Neuron (in vitro differentiated cells): ENCODE results near the gene SEZ6L.

Source experiments
- H2AFZ ChIP-seq: one replicate; pipeline ENCODE4 v1.6.1; 2013; ENCODE audit warnings: low read depth, mild to moderate bottlenecking, inconsistent platforms, low read length, moderate library complexity
- H3K27me3 ChIP-seq: one replicate; pipeline ENCODE4 v1.6.1; 2013; ENCODE audit warnings: low read length; ENCODE audit not compliant: insufficient read depth
- H3K36me3 ChIP-seq: one replicate; pipeline ENCODE4 v1.6.1; 2013; ENCODE audit warnings: low read length; ENCODE audit not compliant: insufficient read depth
- H3K4me1 ChIP-seq: one replicate; pipeline ENCODE4 v1.6.1; 2013; ENCODE audit warnings: low read length; ENCODE audit not compliant: insufficient read depth
- H3K4me3 ChIP-seq: 2 replicates; pipeline ENCODE4 v1.5.1; 2013; ENCODE audit warnings: mild to moderate bottlenecking, low read length, moderate library complexity
- H3K9me3 ChIP-seq: one replicate; pipeline ENCODE4 v1.6.1; 2013; ENCODE audit warnings: low read length

The SEZ6L gene

DNA sequence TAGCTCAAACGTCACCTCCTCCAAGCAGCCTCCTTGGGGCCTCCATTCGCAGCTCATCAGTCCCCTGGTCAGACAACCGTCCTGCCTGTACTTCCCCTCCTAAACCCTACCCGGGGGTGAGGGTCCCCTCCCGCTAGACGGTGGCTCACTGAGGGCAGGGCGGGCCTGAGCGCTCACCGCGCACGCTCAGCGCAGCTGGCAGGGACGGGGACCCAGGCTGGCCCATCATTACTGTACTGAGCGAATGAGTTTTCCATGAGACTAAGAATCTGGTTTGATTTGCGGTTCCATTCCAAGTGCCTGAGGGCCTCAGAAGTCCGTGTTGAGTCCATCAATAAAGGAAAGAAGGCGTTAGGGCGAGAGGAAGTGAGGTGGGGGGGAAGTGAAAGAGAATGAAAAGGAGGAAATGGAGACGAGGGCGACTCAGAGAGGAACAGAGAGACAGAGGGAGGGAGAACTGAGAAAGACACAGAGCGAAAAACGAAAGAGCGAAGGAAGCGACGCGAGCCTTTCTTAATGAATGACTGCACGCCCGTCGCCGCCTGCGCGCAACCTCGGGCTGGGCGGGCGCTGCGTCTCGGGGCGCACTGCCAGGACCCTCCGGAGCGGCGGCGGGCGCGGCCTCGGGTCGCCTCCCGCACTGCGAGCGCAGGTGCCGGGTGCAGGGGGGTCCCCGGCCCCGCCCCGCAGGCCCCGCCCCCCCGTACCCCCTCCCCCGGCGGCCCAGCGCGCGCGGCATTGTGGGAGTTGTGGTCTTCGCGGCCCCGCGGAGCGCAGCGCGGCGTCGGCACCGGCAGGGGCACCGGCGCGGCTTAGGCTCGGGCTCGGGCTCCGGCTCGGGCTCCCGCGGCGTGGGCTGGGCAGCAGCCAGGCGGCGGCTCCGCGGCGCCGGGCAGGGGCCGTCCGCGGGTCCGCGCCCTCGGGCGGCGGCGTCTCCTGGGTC, 259.5 kb downstream of the SEZ6L start, which contains the start of gene ASPHD2:
Gene ASPHD2 (plus strand): TSS at position 746 of the 943 bp plus-strand sequence. CDS start 4,356 bp downstream, outside the sequence.
- Histone ChIP-seq H3K4me3 (peak within 1 kb of the TSS; percentile 55), H3K9me3 (no peaks in the 10 kb centered on the region), H3K27me3 (no peaks in the 10 kb centered on the region), H3K36me3 (peaks cover 5% of the 10 kb centered on the region), H3K4me1 (peaks cover 31% of the 10 kb centered on the region), H2AFZ (peak within 1 kb of the TSS; percentile 88)

DNA sequence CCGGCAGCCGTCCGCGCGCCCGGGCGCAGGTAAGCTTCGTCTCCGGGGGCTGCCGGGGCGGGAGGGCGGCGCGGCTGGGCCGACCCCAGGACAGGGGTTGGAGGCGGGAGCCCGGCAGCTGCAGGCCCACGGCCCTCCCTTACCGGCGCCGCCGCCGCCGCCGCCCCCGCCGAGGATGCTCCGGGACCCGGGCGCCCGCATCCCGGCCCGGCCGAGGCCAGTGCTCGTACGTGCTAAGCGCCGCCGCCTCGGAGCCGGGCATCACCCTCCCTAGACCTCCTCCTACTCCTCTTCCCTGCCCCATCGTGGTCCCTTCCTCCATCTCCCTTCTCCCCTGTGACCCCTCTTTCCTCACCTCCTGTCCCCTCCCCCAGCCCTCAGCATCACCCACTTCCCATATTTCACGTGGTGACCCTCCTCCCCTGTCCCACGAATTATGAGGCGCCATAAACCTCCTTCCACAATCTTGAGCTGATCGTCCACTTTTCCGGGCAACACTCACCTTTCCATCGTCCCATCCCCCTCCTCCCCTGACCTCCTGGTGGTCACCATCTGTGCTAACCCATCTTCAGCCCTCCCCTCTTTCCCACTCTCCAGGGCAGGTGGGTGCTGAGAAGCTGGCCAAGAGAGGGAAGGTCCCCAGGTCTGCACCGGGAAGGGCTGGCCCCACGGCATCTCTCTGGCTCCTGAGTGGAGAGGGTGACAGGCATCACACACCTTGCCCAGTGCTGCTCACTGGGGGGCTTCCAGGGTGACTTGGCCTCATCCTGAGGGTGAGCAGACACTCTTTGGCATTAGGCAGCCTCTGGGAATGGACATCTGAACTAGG, 260.4 kb downstream of the SEZ6L start:
- H3K36me3 ChIP-seq: peaks cover 12% of the 10 kb centered on the region
- H2AFZ ChIP-seq: peak overlapping the region; percentile 20
- no peaks in the 10 kb centered on the region for H3K9me3 ChIP-seq
- peaks cover 31% of the 10 kb centered on the region for H3K4me1 ChIP-seq
- H3K4me3 ChIP-seq: peak overlapping the region; percentile 55
- no peaks in the 10 kb centered on the region for H3K27me3 ChIP-seq

DNA sequence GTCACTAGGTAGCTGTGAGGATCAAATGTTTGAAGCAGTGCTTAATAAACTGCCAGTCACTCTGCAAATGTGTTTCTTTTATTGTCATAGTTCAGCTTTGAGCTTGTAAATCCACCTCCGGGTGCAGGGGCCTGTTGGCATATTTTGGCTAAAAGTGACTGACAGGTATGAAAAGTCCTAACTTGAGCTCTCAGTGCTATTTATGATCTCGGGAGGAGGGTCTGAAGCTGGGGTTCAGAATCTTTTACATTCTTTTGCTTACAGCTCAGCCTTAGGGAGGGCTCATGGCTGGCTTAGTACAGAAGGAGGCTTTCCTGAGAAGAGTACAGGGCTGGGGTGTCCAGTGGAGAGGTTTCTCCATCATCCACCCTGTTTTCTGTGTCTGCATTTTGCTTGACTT, 261.3 kb downstream of the SEZ6L start:
- peaks cover 13% of the 10 kb centered on the region for H3K36me3 ChIP-seq
- no peaks in the 10 kb centered on the region for H3K27me3 ChIP-seq
- no peaks in the 10 kb centered on the region for H3K9me3 ChIP-seq
- H3K4me3 ChIP-seq: no peak overlapping the region
- no peak overlapping the region for H2AFZ ChIP-seq
- peaks cover 31% of the 10 kb centered on the region for H3K4me1 ChIP-seq

DNA sequence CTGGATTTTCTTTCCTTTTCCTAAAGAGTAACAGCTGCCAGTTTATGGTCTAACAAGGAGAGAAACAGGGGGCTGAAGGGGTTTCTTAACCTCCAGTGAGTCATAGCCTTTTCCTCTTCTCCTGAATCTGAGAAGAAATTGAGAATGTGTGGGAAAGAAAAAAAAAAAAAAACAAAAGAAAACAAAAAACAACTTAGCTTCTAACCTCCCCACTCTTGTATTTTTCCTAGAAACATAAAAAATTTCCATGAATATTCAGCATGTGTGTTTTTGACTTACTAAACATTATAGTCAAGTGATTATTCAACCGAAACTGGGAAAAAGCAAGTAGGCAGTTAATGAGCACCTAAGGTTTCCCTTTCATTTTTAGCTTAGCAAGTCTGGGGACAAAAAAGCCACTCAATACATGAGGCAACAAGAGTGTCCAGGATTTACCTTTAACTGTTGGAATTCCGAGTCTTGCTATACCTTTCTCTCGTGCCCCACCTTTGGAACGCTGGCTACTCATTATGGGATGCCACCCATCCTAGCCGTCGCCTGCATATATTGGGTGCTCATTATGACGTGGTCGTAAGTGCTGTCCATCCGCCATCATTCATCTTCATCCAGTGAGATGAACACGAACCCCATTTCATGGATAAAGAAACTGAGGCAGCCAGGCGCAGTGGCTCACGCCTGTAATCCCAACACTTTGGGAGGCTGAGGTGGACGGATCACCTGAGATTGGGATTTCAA, 262.2 kb downstream of the SEZ6L start:
- Histone ChIP-seq H2AFZ (no peak overlapping the region), H3K4me3 (no peak overlapping the region)

DNA sequence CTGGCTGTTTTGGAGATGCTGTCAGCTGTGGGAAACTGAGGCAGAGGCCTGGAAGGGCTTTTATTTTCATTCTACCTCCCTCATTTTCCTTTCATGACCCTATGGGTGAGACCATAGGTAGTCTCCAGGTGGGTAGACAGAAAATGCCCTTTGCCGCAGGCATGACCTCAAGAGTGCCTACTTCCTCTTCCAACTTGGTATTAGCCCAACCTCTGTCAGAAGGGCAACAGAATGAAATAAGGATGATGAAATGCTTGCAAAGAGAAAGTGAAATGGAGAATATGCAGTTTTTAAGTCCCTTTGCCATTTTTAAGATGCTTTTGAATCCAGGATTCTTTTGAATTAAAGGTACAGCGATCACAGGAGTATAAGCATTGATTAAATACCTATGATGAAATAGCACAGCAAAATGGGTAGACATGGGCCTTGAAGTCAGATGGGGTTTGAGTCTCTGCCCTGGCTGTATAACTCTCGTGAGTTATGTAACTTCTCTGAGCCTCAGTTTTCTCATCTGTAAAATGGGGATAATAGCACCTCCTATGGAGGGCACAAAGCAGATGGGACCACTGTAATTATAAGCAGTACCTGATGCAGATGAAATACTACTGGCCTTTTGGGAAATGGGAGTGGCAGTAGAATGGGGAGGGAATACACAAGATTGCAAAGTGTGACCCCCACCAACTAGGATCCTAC, 263.5 kb downstream of the SEZ6L start:
- Histone ChIP-seq H3K9me3 (no peaks in the 10 kb centered on the region), H3K4me3 (no peak overlapping the region), H3K4me1 (peaks cover 31% of the 10 kb centered on the region), H3K27me3 (no peaks in the 10 kb centered on the region), H3K36me3 (peaks cover 13% of the 10 kb centered on the region), H2AFZ (no peak overlapping the region)

More for the DNA sequence above, 262.2 kb downstream of the SEZ6L start:
- Histone ChIP-seq H3K4me1 (peaks cover 31% of the 10 kb centered on the region), H3K36me3 (peaks cover 13% of the 10 kb centered on the region), H3K9me3 (no peaks in the 10 kb centered on the region), H3K27me3 (no peaks in the 10 kb centered on the region)
